ENCODE measurements around the gene DGAT2L6.
"Not testable (repeated sequence)": the region's sequence is repeated elsewhere in the genome, so short reads cannot be mapped to it uniquely, and the experiment has no call there.

DNA sequence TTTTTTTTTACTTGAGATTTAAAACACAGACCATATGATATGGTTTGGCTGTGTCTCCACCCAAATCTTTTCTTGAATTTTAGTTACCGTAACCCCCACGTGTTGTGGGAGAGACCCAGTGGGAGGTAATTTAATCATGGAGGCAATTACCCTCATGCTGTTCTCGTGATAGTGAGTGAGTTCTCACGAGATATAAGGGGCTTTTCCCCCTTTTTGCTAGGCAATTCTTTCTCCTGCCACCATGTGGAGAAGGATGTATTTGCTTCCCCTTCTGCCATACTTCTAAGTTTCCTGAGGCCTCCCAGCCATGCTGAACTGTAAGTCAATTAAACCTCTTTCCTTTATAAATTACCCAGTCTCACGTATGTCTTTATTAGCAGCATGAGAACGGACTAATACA, 32.3 kb downstream of the DGAT2L6 start:
- TF ChIP-seq, protein P1, sequence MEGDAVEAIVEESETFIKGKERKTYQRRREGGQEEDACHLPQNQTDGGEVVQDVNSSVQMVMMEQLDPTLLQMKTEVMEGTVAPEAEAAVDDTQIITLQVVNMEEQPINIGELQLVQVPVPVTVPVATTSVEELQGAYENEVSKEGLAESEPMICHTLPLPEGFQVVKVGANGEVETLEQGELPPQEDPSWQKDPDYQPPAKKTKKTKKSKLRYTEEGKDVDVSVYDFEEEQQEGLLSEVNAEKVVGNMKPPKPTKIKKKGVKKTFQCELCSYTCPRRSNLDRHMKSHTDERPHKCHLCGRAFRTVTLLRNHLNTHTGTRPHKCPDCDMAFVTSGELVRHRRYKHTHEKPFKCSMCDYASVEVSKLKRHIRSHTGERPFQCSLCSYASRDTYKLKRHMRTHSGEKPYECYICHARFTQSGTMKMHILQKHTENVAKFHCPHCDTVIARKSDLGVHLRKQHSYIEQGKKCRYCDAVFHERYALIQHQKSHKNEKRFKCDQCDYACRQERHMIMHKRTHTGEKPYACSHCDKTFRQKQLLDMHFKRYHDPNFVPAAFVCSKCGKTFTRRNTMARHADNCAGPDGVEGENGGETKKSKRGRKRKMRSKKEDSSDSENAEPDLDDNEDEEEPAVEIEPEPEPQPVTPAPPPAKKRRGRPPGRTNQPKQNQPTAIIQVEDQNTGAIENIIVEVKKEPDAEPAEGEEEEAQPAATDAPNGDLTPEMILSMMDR (conservative IDR thresholded peaks at IDR 0.05; ENCODE audit: low read length), result not testable (repeated sequence)
- not testable (repeated sequence) for TF ChIP-seq EZH2phosphoT487 (IDR thresholded peaks at IDR 0.05; ENCODE audit: borderline replicate concordance)
